ENCODE results near the gene IARS2. TPM values are rescaled to one million over a fixed set of nuclear protein-coding genes. Genes with fewer than 3 reads are reported as not detected.
"Not testable (repeated sequence)": the region's sequence is repeated elsewhere in the genome, so short reads cannot be mapped to it uniquely, and the experiment has no call there.

IARS2 gene
- polyA plus RNA-seq, 1 donor from 2014 or later: 59.2 TPM

- Histone ChIP-seq H2AFZ (ENCODE audit: low read depth, low read length) (no peak overlapping the region), H3K9me3 (ENCODE audit: low read length) (no peaks in the 10 kb centered on the region), H3K79me2 (replicated peaks; ENCODE audit: insufficient read depth, low read length) (no peaks in the 10 kb centered on the region), H3K4me3 (ENCODE audit: low read length) (no peak overlapping the region), H3K36me3 (ENCODE audit: insufficient read depth, low read length) (no peaks in the 10 kb centered on the region), H3K9ac (ENCODE audit: low read length) (no peak overlapping the region), H3K27ac (ENCODE audit: low read length) (no peak overlapping the region), H3K27me3 (ENCODE audit: insufficient read depth, low read depth, low read length) (no peaks in the 10 kb centered on the region), H3K4me2 (ENCODE audit: low read length) (no peak overlapping the region), H3F3A (ENCODE audit: insufficient read depth, low read length, poor library complexity, severe bottlenecking) (no peaks in the 10 kb centered on the region), H3K9me2 (ENCODE audit: insufficient read depth, low read length) (no peaks in the 10 kb centered on the region), H4K20me1 (ENCODE audit: insufficient read depth) (no peaks in the 10 kb centered on the region)
- TF ChIP-seq SMC3 (conservative IDR thresholded peaks at IDR 0.05; ENCODE audit: poor library complexity) (no peak), MXI1 (conservative IDR thresholded peaks at IDR 0.05; ENCODE audit: poor library complexity, severe bottlenecking) (no peak), REST (IDR thresholded peaks at IDR 0.05; ENCODE audit: borderline replicate concordance) (no peak), EP300 (conservative IDR thresholded peaks at IDR 0.05; ENCODE audit: poor library complexity, severe bottlenecking) (no peak), RAD21 (conservative IDR thresholded peaks at IDR 0.05) (no peak), POLR2AphosphoS5 (IDR thresholded peaks at IDR 0.05) (no peak), TAF1 (IDR thresholded peaks at IDR 0.05; ENCODE audit: low read depth) (no peak), CTCF (IDR thresholded peaks at IDR 0.05; ENCODE audit: poor library complexity, severe bottlenecking) (no peak), EZH2 (IDR thresholded peaks at IDR 0.05; ENCODE audit: borderline replicate concordance, insufficient read depth, low read length, poor library complexity, severe bottlenecking) (no peak)
Measured at GRCh38 chr1:220166853-220167252, 72.9 kb downstream of the IARS2 start.

- H3K4me2 ChIP-seq (ENCODE audit: low read length); H3K4me3 ChIP-seq (ENCODE audit: low read length); H3K27ac ChIP-seq (ENCODE audit: low read length); H3F3A ChIP-seq (ENCODE audit: insufficient read depth, low read length, poor library complexity, severe bottlenecking); H3K36me3 ChIP-seq (ENCODE audit: insufficient read depth, low read length); H3K9me3 ChIP-seq (ENCODE audit: low read length); H2AFZ ChIP-seq (ENCODE audit: low read depth, low read length); H3K79me2 ChIP-seq (replicated peaks; ENCODE audit: insufficient read depth, low read length); H3K9me2 ChIP-seq (ENCODE audit: insufficient read depth, low read length); H4K20me1 ChIP-seq (ENCODE audit: insufficient read depth); H3K9ac ChIP-seq (ENCODE audit: low read length); H3K27me3 ChIP-seq (ENCODE audit: insufficient read depth, low read depth, low read length): not testable (repeated sequence)
Measured at GRCh38 chr1:220169887-220170286, 76.0 kb downstream of the IARS2 start.
